Endothelial cell (in vitro differentiated cells): ENCODE results near the gene ST3GAL4. TPM values are rescaled to one million over a fixed set of nuclear protein-coding genes. Genes with fewer than 3 reads are reported as not detected.

Experiments used
- DNase-seq: peaks from one replicate; pipeline ENCODE4 v3.0.0; 2021; ENCODE audit warnings: low spot score
- H3K27ac Mint-ChIP-seq: one replicate; pipeline ENCODE4 v1.8.0; 2021; ENCODE audit warnings: mixed read lengths, inconsistent platforms; ENCODE audit not compliant: unreplicated experiment
- H3K27me3 Mint-ChIP-seq: one replicate; pipeline ENCODE4 v1.8.0; 2021; ENCODE audit warnings: mild to moderate bottlenecking, moderate library complexity, mixed read lengths, inconsistent platforms; ENCODE audit not compliant: unreplicated experiment
- H3K36me3 Mint-ChIP-seq: one replicate; pipeline ENCODE4 v1.8.0; 2021; ENCODE audit warnings: mild to moderate bottlenecking, low read depth, mixed read lengths, inconsistent platforms; ENCODE audit not compliant: unreplicated experiment
- H3K4me1 Mint-ChIP-seq: one replicate; pipeline ENCODE4 v1.8.0; 2021; ENCODE audit warnings: mild to moderate bottlenecking, mixed read lengths, inconsistent platforms; ENCODE audit not compliant: unreplicated experiment
- H3K4me3 Mint-ChIP-seq: one replicate; pipeline ENCODE4 v1.8.0; 2021; ENCODE audit warnings: mild to moderate bottlenecking, mixed read lengths, inconsistent platforms; ENCODE audit not compliant: unreplicated experiment
- H3K9me3 Mint-ChIP-seq: one replicate; pipeline ENCODE4 v1.8.0; 2021; ENCODE audit warnings: mixed read lengths, inconsistent platforms; ENCODE audit not compliant: unreplicated experiment
- total RNA-seq: library from RNA; stranded (reverse); fragmentation: NEBNext Ultra II Directional; extraction: Animal tissue kit (Norgen Biotek cat#: 25700); gene quantifications from one replicate; pipeline ENCODE4 v1.2.1, GENCODE V29; 2021; ENCODE audit not compliant: unreplicated experiment
- TF ChIP-seq, protein P1 (sequence below): fragments of 200-600 bp; sonication (generic); IDR thresholded peaks from one replicate; pipeline ENCODE4 v1.5.0; 2021; ENCODE audit warnings: antibody characterized with exemption; ENCODE audit not compliant: unreplicated experiment

ST3GAL4 gene
- total RNA-seq, 1 donor from 2014 or later, result 25.9 TPM

DNA sequence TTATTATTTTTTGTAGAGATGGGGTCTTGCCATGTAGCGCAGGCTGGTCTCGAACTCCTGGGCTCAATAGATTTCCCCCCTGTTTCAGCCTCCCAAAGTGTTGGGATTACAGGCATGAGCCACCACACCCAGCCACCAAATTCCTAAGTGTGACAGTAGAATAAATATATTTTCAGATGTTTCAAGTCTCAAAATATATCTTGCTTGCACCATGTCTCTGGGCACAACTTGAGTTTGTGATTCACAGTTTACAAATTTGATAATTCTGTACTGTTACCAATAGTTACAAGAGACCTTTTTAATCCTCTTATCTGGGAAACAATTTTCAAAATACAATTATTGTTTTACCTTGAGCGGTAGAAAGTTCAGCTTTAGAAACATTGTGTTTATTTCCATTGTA, 32.5 kb upstream of the ST3GAL4 start:
- H3K9me3 Mint-ChIP-seq, result no peaks in the 10 kb centered on the region
- peaks cover 5% of the 10 kb centered on the region for H3K36me3 Mint-ChIP-seq
- H3K27me3 Mint-ChIP-seq, result no peaks in the 10 kb centered on the region
- no peak overlapping the region for H3K27ac Mint-ChIP-seq
- H3K4me3 Mint-ChIP-seq, result no peak overlapping the region
- no peak for DNase-seq
- TF ChIP-seq, protein P1, sequence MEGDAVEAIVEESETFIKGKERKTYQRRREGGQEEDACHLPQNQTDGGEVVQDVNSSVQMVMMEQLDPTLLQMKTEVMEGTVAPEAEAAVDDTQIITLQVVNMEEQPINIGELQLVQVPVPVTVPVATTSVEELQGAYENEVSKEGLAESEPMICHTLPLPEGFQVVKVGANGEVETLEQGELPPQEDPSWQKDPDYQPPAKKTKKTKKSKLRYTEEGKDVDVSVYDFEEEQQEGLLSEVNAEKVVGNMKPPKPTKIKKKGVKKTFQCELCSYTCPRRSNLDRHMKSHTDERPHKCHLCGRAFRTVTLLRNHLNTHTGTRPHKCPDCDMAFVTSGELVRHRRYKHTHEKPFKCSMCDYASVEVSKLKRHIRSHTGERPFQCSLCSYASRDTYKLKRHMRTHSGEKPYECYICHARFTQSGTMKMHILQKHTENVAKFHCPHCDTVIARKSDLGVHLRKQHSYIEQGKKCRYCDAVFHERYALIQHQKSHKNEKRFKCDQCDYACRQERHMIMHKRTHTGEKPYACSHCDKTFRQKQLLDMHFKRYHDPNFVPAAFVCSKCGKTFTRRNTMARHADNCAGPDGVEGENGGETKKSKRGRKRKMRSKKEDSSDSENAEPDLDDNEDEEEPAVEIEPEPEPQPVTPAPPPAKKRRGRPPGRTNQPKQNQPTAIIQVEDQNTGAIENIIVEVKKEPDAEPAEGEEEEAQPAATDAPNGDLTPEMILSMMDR, result no peak
- peaks cover 3% of the 10 kb centered on the region for H3K4me1 Mint-ChIP-seq

DNA sequence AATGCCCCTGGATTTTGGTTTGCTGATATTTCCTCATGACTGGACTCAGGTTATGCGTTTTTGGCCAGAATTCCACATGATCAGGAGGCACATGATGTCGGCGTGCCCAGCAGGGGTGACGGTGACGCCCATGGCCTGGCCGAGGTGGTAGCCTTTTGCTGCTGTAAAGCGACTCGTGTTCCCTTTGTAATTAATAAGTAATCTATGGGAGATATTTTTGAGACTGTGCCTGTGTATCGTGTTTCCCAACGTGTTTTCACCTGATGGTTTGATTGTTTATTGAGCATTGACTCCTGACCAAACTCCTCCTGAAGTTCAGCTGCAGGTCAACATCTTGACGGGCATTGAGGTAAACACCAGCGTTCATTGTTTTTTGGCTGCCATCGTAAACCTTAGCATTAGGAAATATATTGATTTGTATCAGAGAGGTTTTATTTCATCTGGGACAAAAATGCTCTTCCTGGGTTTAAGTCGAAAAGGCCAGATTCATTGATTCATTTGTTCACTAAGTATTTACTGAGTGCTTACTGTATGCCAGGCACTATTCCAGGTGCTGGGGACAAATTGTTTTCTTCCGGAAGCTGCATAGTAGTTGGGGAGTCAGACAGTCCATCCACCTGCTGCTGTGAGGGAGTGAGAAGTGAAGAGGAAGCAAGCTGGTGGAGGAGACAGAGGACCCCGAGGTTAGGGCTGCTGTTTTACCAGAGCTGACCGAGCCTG, 28.0 kb upstream of the ST3GAL4 start:
- H3K36me3 Mint-ChIP-seq, result peaks cover 5% of the 10 kb centered on the region
- H3K9me3 Mint-ChIP-seq, result no peaks in the 10 kb centered on the region
- no peak overlapping the region for H3K27ac Mint-ChIP-seq

DNA sequence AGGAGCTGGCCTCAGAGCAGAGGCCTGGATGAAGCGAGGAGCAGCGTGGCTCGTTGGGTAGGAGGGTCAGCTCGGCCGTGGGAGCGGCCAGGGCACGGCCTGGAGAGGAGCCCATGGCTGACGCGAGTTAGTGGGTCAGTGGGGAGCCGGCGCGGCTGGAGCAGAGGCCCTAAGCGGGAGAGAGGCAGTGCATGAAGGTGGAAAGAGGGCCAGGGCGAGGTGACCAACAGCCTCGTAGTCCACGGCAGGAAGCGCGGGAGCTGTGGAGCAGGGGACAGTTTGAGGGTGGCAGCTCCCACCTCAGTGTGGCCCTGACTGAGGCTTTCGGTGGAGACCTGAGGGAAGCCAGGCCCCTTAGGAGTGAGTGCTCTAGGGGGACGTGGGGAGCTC, 27.5 kb upstream of the ST3GAL4 start:
- peaks cover 6% of the 10 kb centered on the region for H3K4me1 Mint-ChIP-seq
- no peaks in the 10 kb centered on the region for H3K27me3 Mint-ChIP-seq
- peaks cover 5% of the 10 kb centered on the region for H3K36me3 Mint-ChIP-seq
- no peak overlapping the region for H3K27ac Mint-ChIP-seq
- no peak for DNase-seq
- no peak overlapping the region for H3K4me3 Mint-ChIP-seq
- TF ChIP-seq, protein P1, result no peak
- no peaks in the 10 kb centered on the region for H3K9me3 Mint-ChIP-seq

More for the DNA sequence above, 28.0 kb upstream of the ST3GAL4 start:
- no peaks in the 10 kb centered on the region for H3K27me3 Mint-ChIP-seq
- no peak for DNase-seq
- TF ChIP-seq, protein P1, result no peak
- no peak overlapping the region for H3K4me3 Mint-ChIP-seq
- peaks cover 6% of the 10 kb centered on the region for H3K4me1 Mint-ChIP-seq

DNA sequence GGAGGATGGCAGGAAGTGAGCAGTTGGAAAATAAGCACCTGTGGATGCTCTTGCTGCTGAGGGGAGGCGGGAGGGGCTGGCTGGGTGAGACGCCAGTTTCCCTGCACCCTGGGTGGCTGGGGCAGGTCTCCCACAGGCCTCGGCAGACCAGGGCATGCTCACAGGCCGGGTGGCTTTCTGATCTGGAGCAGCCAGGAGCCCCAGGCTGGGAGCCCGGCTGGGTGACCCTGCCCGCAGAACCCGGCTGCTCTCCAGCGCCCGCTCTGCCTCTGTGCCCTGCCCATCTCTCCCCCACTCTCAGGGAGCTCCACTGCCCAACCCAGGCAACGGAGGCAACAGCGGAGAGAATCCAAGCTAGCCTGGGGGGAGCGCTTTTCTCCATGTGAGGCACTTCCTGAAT, 27.0 kb upstream of the ST3GAL4 start:
- Mint-ChIP-seq H3K27me3 (no peaks in the 10 kb centered on the region), H3K27ac (no peak overlapping the region), H3K4me3 (no peak overlapping the region), H3K36me3 (peaks cover 5% of the 10 kb centered on the region), H3K9me3 (no peaks in the 10 kb centered on the region), H3K4me1 (peaks cover 8% of the 10 kb centered on the region)
- TF ChIP-seq, protein P1, result no peak
- no peak for DNase-seq

DNA sequence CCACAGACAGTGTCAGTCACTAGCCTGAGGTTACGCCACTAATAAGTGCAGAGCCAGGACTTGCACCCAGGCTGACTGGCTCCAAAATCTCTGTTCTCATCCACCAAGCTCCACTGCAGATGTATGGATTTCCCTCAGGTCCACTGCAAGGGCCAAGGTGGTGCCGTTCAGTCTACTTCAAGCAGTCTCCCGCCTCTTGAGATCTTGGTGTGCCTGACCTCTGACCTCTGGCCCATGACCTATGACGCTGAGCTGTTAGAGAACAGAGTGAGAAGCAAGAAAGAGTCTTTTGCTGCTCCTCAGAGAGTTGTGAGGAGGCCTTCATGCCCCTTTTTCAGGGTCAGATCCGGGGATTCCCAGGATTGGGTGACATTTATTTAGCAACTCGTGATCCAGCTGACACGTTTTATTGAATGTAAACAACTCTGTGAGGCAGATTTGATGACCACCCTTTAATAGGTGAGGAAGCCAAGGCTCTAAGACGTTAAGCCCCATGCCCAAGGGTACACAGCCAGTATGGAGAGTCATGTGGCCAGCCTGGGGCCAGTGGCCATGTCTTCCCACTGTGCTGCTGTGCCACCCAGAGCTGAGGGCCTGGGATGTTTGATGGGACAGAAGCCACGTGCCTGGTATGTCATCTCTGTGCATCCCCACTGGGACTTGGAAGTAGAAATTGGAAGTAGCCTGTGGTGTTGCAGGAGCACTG, 26.4 kb upstream of the ST3GAL4 start:
- Mint-ChIP-seq H3K27me3 (peaks cover 1% of the 10 kb centered on the region), H3K27ac (no peak overlapping the region), H3K9me3 (no peaks in the 10 kb centered on the region), H3K36me3 (peaks cover 5% of the 10 kb centered on the region), H3K4me3 (no peak overlapping the region), H3K4me1 (peaks cover 14% of the 10 kb centered on the region)
- TF ChIP-seq, protein P1, result no peak
- no peak for DNase-seq
